PFSK-1 (cell line): Measurements from ENCODE around the gene CFAP20DC.

ENCODE experiments used
- FOXP2 ChIP-seq: optimal IDR thresholded peaks from 2 replicates; pipeline ENCODE3; 2011; ENCODE audit warnings: borderline replicate concordance, control low read depth, inconsistent platforms; ENCODE audit not compliant: insufficient read depth; ENCODE audit errors: extremely low read length, extremely low read depth
- POLR2AphosphoS5 ChIP-seq: IDR thresholded peaks from 2 replicates; pipeline ENCODE4 v1.6.1; 2012; ENCODE audit warnings: low read depth, mild to moderate bottlenecking, control low read depth, low read length, moderate library complexity
- SIN3A ChIP-seq: IDR thresholded peaks from 2 replicates; pipeline ENCODE4 v1.6.1; 2012; ENCODE audit warnings: mild to moderate bottlenecking, low read length, moderate library complexity, borderline replicate concordance; ENCODE audit not compliant: insufficient read depth
- TAF1 ChIP-seq: IDR thresholded peaks from 2 replicates; pipeline ENCODE4 v1.6.1; 2012; ENCODE audit warnings: low read length, control low read depth, borderline replicate concordance; ENCODE audit not compliant: insufficient read depth
- TF ChIP-seq, protein P1 (sequence below), 2 experiments: IDR thresholded peaks; 2 replicates each; pipeline versions ENCODE4 v1.6.1 to v1.8.0; 2011 to 2012; ENCODE audit warnings: low read depth in 2 of 2, low read length in 2 of 2, control low read depth in 1 of 2, inconsistent platforms in 1 of 2, mild to moderate bottlenecking in 1 of 2, moderate library complexity in 1 of 2; ENCODE audit not compliant: insufficient read depth in 1 of 2

Gene CFAP20DC

DNA sequence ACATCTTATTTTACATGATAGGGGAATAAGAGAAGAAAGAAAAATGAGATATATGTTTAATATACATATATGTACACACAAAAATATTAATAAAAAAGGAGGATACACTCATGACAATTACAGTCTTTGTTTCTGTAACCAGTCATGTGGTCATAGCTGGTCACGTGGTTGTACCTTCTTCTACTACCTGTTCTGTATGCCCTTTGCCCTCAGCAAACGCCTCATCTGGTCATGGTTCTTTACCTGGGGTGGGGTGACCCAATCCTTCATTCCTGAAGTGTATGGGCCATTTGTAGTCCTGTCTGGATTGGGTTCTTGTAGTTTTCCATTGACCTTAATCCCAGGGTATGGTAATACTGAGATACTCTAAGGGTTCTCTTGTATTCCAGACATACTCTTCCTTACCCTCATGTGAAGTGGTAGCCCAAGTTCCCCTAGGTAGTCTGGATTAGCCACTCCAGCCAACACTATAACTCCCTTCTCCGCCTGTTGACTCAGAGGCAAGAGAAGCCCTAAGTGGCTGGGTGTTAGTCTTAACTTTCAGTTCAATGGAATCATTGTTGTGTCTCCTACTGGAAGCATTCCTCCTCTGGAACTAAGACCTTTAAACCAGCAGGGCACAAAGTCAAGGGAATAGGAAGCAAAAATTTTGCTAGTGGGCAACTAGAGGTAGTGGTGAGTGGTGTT, 336.0 kb downstream of the CFAP20DC start:
- no peak for TF ChIP-seq SIN3A
- no peak for TF ChIP-seq FOXP2
- no peak for TF ChIP-seq TAF1
- TF ChIP-seq, protein P1, sequence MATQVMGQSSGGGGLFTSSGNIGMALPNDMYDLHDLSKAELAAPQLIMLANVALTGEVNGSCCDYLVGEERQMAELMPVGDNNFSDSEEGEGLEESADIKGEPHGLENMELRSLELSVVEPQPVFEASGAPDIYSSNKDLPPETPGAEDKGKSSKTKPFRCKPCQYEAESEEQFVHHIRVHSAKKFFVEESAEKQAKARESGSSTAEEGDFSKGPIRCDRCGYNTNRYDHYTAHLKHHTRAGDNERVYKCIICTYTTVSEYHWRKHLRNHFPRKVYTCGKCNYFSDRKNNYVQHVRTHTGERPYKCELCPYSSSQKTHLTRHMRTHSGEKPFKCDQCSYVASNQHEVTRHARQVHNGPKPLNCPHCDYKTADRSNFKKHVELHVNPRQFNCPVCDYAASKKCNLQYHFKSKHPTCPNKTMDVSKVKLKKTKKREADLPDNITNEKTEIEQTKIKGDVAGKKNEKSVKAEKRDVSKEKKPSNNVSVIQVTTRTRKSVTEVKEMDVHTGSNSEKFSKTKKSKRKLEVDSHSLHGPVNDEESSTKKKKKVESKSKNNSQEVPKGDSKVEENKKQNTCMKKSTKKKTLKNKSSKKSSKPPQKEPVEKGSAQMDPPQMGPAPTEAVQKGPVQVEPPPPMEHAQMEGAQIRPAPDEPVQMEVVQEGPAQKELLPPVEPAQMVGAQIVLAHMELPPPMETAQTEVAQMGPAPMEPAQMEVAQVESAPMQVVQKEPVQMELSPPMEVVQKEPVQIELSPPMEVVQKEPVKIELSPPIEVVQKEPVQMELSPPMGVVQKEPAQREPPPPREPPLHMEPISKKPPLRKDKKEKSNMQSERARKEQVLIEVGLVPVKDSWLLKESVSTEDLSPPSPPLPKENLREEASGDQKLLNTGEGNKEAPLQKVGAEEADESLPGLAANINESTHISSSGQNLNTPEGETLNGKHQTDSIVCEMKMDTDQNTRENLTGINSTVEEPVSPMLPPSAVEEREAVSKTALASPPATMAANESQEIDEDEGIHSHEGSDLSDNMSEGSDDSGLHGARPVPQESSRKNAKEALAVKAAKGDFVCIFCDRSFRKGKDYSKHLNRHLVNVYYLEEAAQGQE (IDR thresholded peaks at IDR 0.05; ENCODE audit: insufficient read depth in 1 of 2, low read depth in 2 of 2, low read length in 2 of 2): no peak

DNA sequence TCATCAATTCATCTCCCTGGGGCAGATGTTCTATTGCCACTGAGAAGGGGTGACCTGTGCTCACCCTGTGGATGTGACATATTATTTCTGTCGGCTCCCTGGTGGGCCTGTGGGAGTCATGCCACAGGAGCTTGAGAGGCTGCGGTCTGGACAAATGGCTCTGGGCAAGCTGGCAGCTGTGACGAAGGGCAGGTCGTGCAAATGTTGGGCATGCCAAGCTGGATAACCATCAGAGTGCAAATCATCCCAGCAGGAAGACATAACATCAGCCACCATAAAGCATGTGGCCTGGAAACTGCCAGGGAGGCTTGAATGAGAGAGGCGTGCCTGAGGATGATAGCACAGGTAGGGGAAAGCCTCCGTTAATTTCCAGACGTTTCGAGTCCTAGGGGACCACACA, 338.0 kb downstream of the CFAP20DC start:
- TF ChIP-seq, protein P1 (IDR thresholded peaks at IDR 0.05; ENCODE audit: insufficient read depth in 1 of 2, low read depth in 2 of 2, low read length in 2 of 2): no peak
- TF ChIP-seq FOXP2 (no peak), SIN3A (no peak), TAF1 (no peak), POLR2AphosphoS5 (no peak)

DNA sequence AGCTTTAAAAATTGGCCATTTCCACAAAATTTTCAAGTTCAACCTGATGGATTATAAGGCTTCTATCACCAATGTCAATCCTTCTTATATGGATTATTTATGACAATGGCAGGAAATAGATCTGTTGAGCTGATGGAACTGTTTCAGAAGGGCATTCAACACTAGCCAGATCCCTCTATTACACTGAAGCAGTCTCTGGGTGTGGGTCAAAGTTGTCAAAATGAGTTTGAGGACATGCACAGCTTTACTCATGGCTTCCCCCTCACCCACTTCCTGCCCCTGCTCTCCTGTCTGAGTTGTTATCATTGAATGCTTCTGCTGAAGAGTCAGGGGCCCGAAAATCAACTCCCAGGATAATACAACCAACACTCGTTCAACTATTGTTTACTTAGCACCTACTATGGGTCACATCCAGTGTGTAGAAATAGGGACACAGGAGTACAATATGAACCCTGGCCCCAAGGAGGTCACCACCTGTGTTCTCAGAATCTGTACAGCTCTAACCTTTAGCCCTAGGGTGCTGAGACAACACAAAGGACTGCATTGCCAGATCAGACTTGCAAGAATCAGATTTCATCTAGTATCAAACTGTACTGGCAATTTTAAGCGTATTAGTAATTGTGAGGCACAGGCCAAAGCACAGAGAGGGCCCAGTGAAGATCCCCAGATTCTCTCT, 341.6 kb downstream of the CFAP20DC start:
- no peak for TF ChIP-seq TAF1
- TF ChIP-seq FOXP2: no peak
- TF ChIP-seq POLR2AphosphoS5: no peak
- TF ChIP-seq, protein P1 (IDR thresholded peaks at IDR 0.05; ENCODE audit: insufficient read depth in 1 of 2, low read depth in 2 of 2, low read length in 2 of 2): no peak
- no peak for TF ChIP-seq SIN3A

DNA sequence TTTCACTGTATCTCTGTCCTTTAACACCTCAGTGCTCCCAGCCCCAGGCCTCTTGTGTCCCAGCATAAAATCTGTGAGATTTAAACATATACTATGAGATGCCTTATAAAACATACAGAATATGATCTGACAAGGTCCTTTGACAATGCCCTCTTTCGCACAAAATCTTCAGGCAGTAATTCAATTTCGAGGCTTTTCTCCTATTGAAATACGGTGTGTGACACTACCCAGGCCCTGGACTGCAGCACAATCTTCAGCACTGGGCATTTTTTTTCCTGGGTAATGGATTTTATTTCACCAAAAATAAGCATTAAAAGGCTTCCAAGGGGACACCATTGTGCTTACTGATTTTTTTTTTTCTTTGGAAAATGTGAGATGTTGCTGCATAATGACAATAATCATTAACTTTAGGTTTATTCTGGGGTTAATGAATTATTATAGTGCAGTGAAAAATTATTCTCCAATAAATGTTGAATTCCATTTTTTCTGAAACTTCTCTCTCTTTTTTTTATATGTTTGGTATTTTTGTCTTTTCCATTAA, 342.4 kb downstream of the CFAP20DC start:
- TF ChIP-seq TAF1 (no peak), POLR2AphosphoS5 (no peak), SIN3A (no peak), FOXP2 (no peak)
- TF ChIP-seq, protein P1 (IDR thresholded peaks at IDR 0.05; ENCODE audit: insufficient read depth in 1 of 2, low read depth in 2 of 2, low read length in 2 of 2): no peak
